K562 (cell line): ENCODE measurements around the gene MED16. TPM values are rescaled to one million over a fixed set of nuclear protein-coding genes. Genes with fewer than 3 reads are reported as not detected.
A peak's percentile ranks its signal among the peaks of the same experiment; 100 is the strongest.

ENCODE experiments used
- CREBBP ChIP-seq: IDR thresholded peaks from one replicate; pipeline ENCODE4 v1.6.1; 2012; ENCODE audit warnings: low read depth, mild to moderate bottlenecking, control low read depth, inconsistent platforms, low read length
- HMGXB4 ChIP-seq: sonication (generic); formaldehyde crosslinking; IDR thresholded peaks from 2 replicates; pipeline ENCODE4 v1.8.1; 2023; ENCODE audit warnings: mild to moderate bottlenecking, missing genetic modification reagents
- L3MBTL2 ChIP-seq: fragments of 450-650 bp; IDR thresholded peaks from 2 replicates; pipeline ENCODE4 v1.6.1; 2016; ENCODE audit warnings: mild to moderate bottlenecking, moderate library complexity
- MEF2D ChIP-seq: conservative IDR thresholded peaks from 2 replicates; pipeline ENCODE4 v1.6.1; 2016; ENCODE audit warnings: low read depth, missing genetic modification characterization, missing compliant biosample characterization
- POU5F1 ChIP-seq: fragments of 150-350 bp; IDR thresholded peaks from 2 replicates; pipeline ENCODE4 v1.6.1; 2014; ENCODE audit warnings: borderline replicate concordance, low read length, low read depth, mild to moderate bottlenecking; ENCODE audit not compliant: partially characterized antibody
- PTBP1 ChIP-seq: fragments of 200-400 bp; formaldehyde crosslinking; IDR thresholded peaks from 2 replicates; pipeline ENCODE4 v1.6.1; 2017; ENCODE audit warnings: low read depth, low read length
- RNF219 ChIP-seq: fragments of 250-450 bp; sonication (Bioruptor Pico); IDR thresholded peaks from 2 replicates; pipeline ENCODE4 v1.5.0; 2022; ENCODE audit warnings: mild to moderate bottlenecking
- RREB1 ChIP-seq: fragments of 250-450 bp; sonication (Bioruptor Pico); IDR thresholded peaks from 2 replicates; pipeline ENCODE4 v1.4.0; 2020
- SMAD1 ChIP-seq: fragments of 150-350 bp; IDR thresholded peaks from 2 replicates; pipeline ENCODE4 v1.6.1; 2014; ENCODE audit warnings: low read length, low read depth; ENCODE audit not compliant: partially characterized antibody
- SMARCB1 ChIP-seq: IDR thresholded peaks from 2 replicates; pipeline ENCODE4 v1.6.1; 2011; ENCODE audit warnings: improper control_type of control experiment, low read depth; ENCODE audit not compliant: insufficient read length
- TBP ChIP-seq: optimal IDR thresholded peaks from 2 replicates; pipeline ENCODE3; 2011; ENCODE audit warnings: low read depth, low read length, improper control_type of control experiment
- ZMIZ1 ChIP-seq, 2 experiments: fragments of 150-350 bp in 1 of 2; IDR thresholded peaks; 2 replicates each; pipeline ENCODE4 v1.6.1; 2012 to 2016; ENCODE audit warnings: low read depth in 2 of 2, low read length in 2 of 2, mild to moderate bottlenecking in 1 of 2, moderate library complexity in 1 of 2
- ZNF41 ChIP-seq: fragments of 250-450 bp; sonication (Bioruptor Pico); conservative IDR thresholded peaks from 2 replicates; pipeline ENCODE4 v1.4.0; 2020; ENCODE audit warnings: mild to moderate bottlenecking
- ZNF780A ChIP-seq: fragments of 250-450 bp; sonication (Bioruptor Pico); IDR thresholded peaks from 2 replicates; pipeline ENCODE4 v1.5.0; 2021; ENCODE audit warnings: mild to moderate bottlenecking
- polyA plus RNA-seq, 8 experiments: library from polyadenylated mRNA; depleted of rRNA in 4 of 8; stranded (reverse) in 5 of 8; unstranded in 3 of 8; fragments of >200 nt; fragmentation: Nextera tagmentation in 2 of 8; fragmentation: Illumina TruSeq in 1 of 8; extraction: Ambion mirVana in 2 of 8; extraction: Trizol in 1 of 8; gene quantifications; 2 replicates each; pipeline versions ENCODE4 v1.2.1 to v1.2.3, GENCODE V29; 2011 to 2014; ENCODE audit warnings: inconsistent platforms in 1 of 8, missing spikeins in 1 of 8
- total RNA-seq, 7 experiments: library from RNA; depleted of rRNA in 6 of 7; stranded (reverse); fragments of >200 nt in 6 of 7; fragmentation: Illumina TruSeq in 2 of 7; extraction: Trizol in 2 of 7; gene quantifications; 2 replicates each; pipeline versions ENCODE4 v1.2.1 to v1.2.3, GENCODE V29; 2011 to 2021; ENCODE audit warnings: low replicate concordance in 1 of 7

Gene MED16
- total and polyA plus RNA-seq, 9 of the 15 experiments (the other 6 are each of a cell fraction or from before 2014, with no cell fraction given) = 0.89 to 59.9 (median 8.6) TPM

- 0 out of 2 replicates have a peak, but pooled peaks have one; percentile 32 for TF ChIP-seq ZNF41 (CRISPR knock-in tag)
- no peak for TF ChIP-seq POU5F1
- no peak for TF ChIP-seq PTBP1
- TF ChIP-seq ZMIZ1 (IDR thresholded peaks at IDR 0.05; ENCODE audit: low read depth in 2 of 2, low read length in 2 of 2) = peak in 1 of 2 experiments; percentile 40; a peak in 1 of 4 replicates
- no peak for TF ChIP-seq SMAD1
- TF ChIP-seq CREBBP = no peak
- no peak for TF ChIP-seq SMARCB1
- TF ChIP-seq L3MBTL2 = peak; percentile 43
- no peak for TF ChIP-seq RNF219 (CRISPR knock-in tag)
- TF ChIP-seq ZNF780A (CRISPR knock-in tag) = no peak
- 0 out of 2 replicates have a peak, but pooled peaks have one; percentile 6 for TF ChIP-seq RREB1 (CRISPR knock-in tag)
- 0 out of 2 replicates have a peak, but pooled peaks have one; percentile 23 for TF ChIP-seq MEF2D
- peak; percentile 60 for TF ChIP-seq TBP
- TF ChIP-seq HMGXB4 = no peak
Observed at GRCh38 chr19:823565-824121, 69.3 kb downstream of the MED16 start (continued).
